T follicular helper cell (primary cell): Measurements from ENCODE around the gene ZC3H12C.

ENCODE experiments used
- DNase-seq: peaks from one replicate; pipeline ENCODE4 v3.0.0-alpha.2; 2020; ENCODE audit warnings: low read depth

The ZC3H12C gene

GRCh38 chr11:110098645-110099044 lies 5.5 kb downstream of the ZC3H12C start:
- DNase-seq: no peak

GRCh38 chr11:110100476-110101240 lies 7.5 kb downstream of the ZC3H12C start:
- DNase-seq: no peak

GRCh38 chr11:110106713-110107274 lies 13.6 kb downstream of the ZC3H12C start:
- DNase-seq: no peak

- DNase-seq: no peak
These were observed 17.7 kb downstream of the ZC3H12C start for GRCh38 chr11:110110854-110111253.

- no peak for DNase-seq
These were observed 19.3 kb downstream of the ZC3H12C start for GRCh38 chr11:110112457-110112856.

- no peak for DNase-seq
These were observed 20.3 kb downstream of the ZC3H12C start for GRCh38 chr11:110113505-110113904.

GRCh38 chr11:110113973-110114372 lies 20.8 kb downstream of the ZC3H12C start:
- no peak for DNase-seq

- no peak for DNase-seq
These were observed 26.1 kb downstream of the ZC3H12C start for GRCh38 chr11:110119317-110119716.

GRCh38 chr11:110121204-110121603 lies 28.0 kb downstream of the ZC3H12C start:
- DNase-seq: no peak

- DNase-seq: no peak
These were observed 29.8 kb downstream of the ZC3H12C start for GRCh38 chr11:110123003-110123402.

- no peak for DNase-seq
These were observed 31.4 kb downstream of the ZC3H12C start for GRCh38 chr11:110124605-110125004.

GRCh38 chr11:110125632-110126031 lies 32.4 kb downstream of the ZC3H12C start:
- no peak for DNase-seq

- no peak for DNase-seq
These were observed 33.7 kb downstream of the ZC3H12C start for GRCh38 chr11:110126936-110127335.

- DNase-seq: no peak
These were observed 35.0 kb downstream of the ZC3H12C start for GRCh38 chr11:110128161-110128560.

GRCh38 chr11:110130642-110131238 lies 37.5 kb downstream of the ZC3H12C start:
- DNase-seq: no peak

GRCh38 chr11:110131386-110132123 lies 38.4 kb downstream of the ZC3H12C start:
- no peak for DNase-seq

- no peak for DNase-seq
These were observed 40.0 kb downstream of the ZC3H12C start for GRCh38 chr11:110133160-110133559.

- DNase-seq: no peak
These were observed 40.9 kb downstream of the ZC3H12C start for GRCh38 chr11:110134110-110134509.

- DNase-seq: no peak
These were observed 48.6 kb downstream of the ZC3H12C start for GRCh38 chr11:110141812-110142211.

GRCh38 chr11:110147962-110148709 lies 54.9 kb downstream of the ZC3H12C start:
- DNase-seq: no peak

- no peak for DNase-seq
These were observed 55.9 kb downstream of the ZC3H12C start for GRCh38 chr11:110148775-110149744.
